ENCODE results near the gene VSTM4. TPM values are rescaled to one million over a fixed set of nuclear protein-coding genes. Genes with fewer than 3 reads are reported as not detected.

VSTM4 gene
- total RNA-seq, 1 experiment from 2014 or later: not detected

- Mint-ChIP-seq H3K4me1 (ENCODE audit: low read depth, unreplicated experiment) (no peaks in the 10 kb centered on the region), H3K9me3 (ENCODE audit: low read depth, unreplicated experiment) (no peaks in the 10 kb centered on the region), H3K4me3 (ENCODE audit: low read depth, unreplicated experiment) (no peak overlapping the region), H3K27ac (ENCODE audit: unreplicated experiment) (no peak overlapping the region), H3K36me3 (ENCODE audit: insufficient read depth, unreplicated experiment) (no peaks in the 10 kb centered on the region), H3K27me3 (ENCODE audit: unreplicated experiment) (peaks cover 69% of the 10 kb centered on the region)
- TF ChIP-seq, protein P1, sequence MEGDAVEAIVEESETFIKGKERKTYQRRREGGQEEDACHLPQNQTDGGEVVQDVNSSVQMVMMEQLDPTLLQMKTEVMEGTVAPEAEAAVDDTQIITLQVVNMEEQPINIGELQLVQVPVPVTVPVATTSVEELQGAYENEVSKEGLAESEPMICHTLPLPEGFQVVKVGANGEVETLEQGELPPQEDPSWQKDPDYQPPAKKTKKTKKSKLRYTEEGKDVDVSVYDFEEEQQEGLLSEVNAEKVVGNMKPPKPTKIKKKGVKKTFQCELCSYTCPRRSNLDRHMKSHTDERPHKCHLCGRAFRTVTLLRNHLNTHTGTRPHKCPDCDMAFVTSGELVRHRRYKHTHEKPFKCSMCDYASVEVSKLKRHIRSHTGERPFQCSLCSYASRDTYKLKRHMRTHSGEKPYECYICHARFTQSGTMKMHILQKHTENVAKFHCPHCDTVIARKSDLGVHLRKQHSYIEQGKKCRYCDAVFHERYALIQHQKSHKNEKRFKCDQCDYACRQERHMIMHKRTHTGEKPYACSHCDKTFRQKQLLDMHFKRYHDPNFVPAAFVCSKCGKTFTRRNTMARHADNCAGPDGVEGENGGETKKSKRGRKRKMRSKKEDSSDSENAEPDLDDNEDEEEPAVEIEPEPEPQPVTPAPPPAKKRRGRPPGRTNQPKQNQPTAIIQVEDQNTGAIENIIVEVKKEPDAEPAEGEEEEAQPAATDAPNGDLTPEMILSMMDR (IDR thresholded peaks at IDR 0.05; ENCODE audit: unreplicated experiment): no peak
- no peak for DNase-seq
- CTCF ChIA-PET: no interaction called here
- BruUV-seq (replicated peaks): no TSS peak
- intact Hi-C loops (cut with micrococcal nuclease; ENCODE audit: unreplicated experiment): no loop called here
Measured at GRCh38 chr10:49107111-49107886, 8.0 kb downstream of the VSTM4 start.

DNA sequence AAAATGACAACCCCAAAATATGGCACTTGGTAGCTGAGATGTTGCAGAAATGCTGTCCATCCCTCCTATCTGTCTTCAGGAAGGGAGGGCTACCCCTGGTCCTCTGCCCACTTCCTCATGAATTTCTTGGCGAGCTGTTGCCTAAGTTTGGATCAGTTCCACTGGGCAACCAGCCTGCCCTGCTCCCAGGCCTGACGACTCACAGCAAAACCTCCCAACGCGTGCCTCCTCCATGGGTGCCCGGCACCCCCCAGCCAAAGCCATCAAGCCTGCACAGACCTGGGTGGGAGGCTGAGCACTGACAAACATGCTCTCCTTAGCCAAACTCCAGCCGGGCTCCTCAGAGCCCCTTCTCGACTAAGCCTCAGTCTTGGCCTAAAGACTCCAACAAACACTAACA, 8.9 kb downstream of the VSTM4 start:
- no TSS peak for BruUV-seq (replicated peaks)
- no peaks in the 10 kb centered on the region for H3K9me3 Mint-ChIP-seq (ENCODE audit: low read depth, unreplicated experiment)
- DNase-seq: no peak
- no peak overlapping the region for H3K4me3 Mint-ChIP-seq (ENCODE audit: low read depth, unreplicated experiment)
- H3K36me3 Mint-ChIP-seq (ENCODE audit: insufficient read depth, unreplicated experiment): no peaks in the 10 kb centered on the region
- no peaks in the 10 kb centered on the region for H3K4me1 Mint-ChIP-seq (ENCODE audit: low read depth, unreplicated experiment)
- intact Hi-C loops (cut with micrococcal nuclease; ENCODE audit: unreplicated experiment): no loop called here
- TF ChIP-seq, protein P1 (IDR thresholded peaks at IDR 0.05; ENCODE audit: unreplicated experiment): no peak
- no peak overlapping the region for H3K27ac Mint-ChIP-seq (ENCODE audit: unreplicated experiment)
- peaks cover 61% of the 10 kb centered on the region for H3K27me3 Mint-ChIP-seq (ENCODE audit: unreplicated experiment)
- CTCF ChIA-PET: no interaction called here

- CTCF ChIA-PET: no interaction called here
- TF ChIP-seq, protein P1 (IDR thresholded peaks at IDR 0.05; ENCODE audit: unreplicated experiment): no peak
Measured at GRCh38 chr10:49105076-49105475, 10.2 kb downstream of the VSTM4 start.

GRCh38 chr10:49104323-49104722, 11.0 kb downstream of the VSTM4 start:
- intact Hi-C loops (cut with micrococcal nuclease; ENCODE audit: unreplicated experiment): no loop called here
- H3K27ac Mint-ChIP-seq (ENCODE audit: unreplicated experiment): no peak overlapping the region
- no peak overlapping the region for H3K4me3 Mint-ChIP-seq (ENCODE audit: low read depth, unreplicated experiment)
- H3K4me1 Mint-ChIP-seq (ENCODE audit: low read depth, unreplicated experiment): no peaks in the 10 kb centered on the region
- TF ChIP-seq, protein P1 (IDR thresholded peaks at IDR 0.05; ENCODE audit: unreplicated experiment): no peak
- DNase-seq: no peak
- BruUV-seq (replicated peaks): no TSS peak
- H3K9me3 Mint-ChIP-seq (ENCODE audit: low read depth, unreplicated experiment): no peaks in the 10 kb centered on the region
- no peaks in the 10 kb centered on the region for H3K36me3 Mint-ChIP-seq (ENCODE audit: insufficient read depth, unreplicated experiment)
- peaks cover 49% of the 10 kb centered on the region for H3K27me3 Mint-ChIP-seq (ENCODE audit: unreplicated experiment)
- CTCF ChIA-PET: no interaction called here

More at GRCh38 chr10:49105076-49105475, 10.2 kb downstream of the VSTM4 start:
- Mint-ChIP-seq H3K4me3 (ENCODE audit: low read depth, unreplicated experiment) (no peak overlapping the region), H3K27me3 (ENCODE audit: unreplicated experiment) (peaks cover 49% of the 10 kb centered on the region), H3K4me1 (ENCODE audit: low read depth, unreplicated experiment) (no peaks in the 10 kb centered on the region), H3K36me3 (ENCODE audit: insufficient read depth, unreplicated experiment) (no peaks in the 10 kb centered on the region), H3K27ac (ENCODE audit: unreplicated experiment) (no peak overlapping the region), H3K9me3 (ENCODE audit: low read depth, unreplicated experiment) (no peaks in the 10 kb centered on the region)
- no TSS peak for BruUV-seq (replicated peaks)
- DNase-seq: no peak
- intact Hi-C loops (cut with micrococcal nuclease; ENCODE audit: unreplicated experiment): no loop called here
